NCI-H1417 treated with DMSO at 0.1 percent for 48 hours (cell line): ENCODE measurements around the gene CFHR1.
"Not testable (repeated sequence)": the region's sequence is repeated elsewhere in the genome, so short reads cannot be mapped to it uniquely, and the experiment has no call there.

Experiments
- DNase-seq: peaks from one replicate; lab custom pipeline; 2025; lab: John Stamatoyannopoulos, UW

Gene CFHR1

GRCh38 chr1:196819531-196819930 lies at the start of gene CFHR1:
Gene CFHR1, plus strand, starts transcription at chr1:196819731. Its CDS starts 114 bp downstream, at chr1:196819845.
- DNase-seq, result not testable (repeated sequence)

DNA sequence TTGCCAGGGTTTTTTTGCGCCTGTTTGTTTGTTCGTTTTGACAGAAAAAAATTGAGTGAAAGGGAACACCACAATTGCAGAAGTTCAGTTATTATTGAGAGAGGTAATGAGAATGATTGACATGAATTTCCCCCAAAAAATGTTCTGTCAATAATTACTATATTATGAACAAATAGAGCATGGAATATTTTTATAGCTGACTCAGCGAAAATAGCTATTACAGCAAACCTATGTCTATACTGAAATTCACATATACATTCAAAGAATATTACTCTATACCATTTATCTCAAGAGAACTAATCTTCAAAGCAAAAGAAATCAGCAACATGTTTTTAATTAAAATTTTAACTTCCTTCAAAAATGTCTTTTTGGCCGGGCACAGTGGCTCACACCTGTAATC lies 49.7 kb upstream of the CFHR1 start:
- DNase-seq, result not testable (repeated sequence)

- no peak for DNase-seq
These were observed 45.8 kb upstream of the CFHR1 start for GRCh38 chr1:196773713-196774112.

DNA sequence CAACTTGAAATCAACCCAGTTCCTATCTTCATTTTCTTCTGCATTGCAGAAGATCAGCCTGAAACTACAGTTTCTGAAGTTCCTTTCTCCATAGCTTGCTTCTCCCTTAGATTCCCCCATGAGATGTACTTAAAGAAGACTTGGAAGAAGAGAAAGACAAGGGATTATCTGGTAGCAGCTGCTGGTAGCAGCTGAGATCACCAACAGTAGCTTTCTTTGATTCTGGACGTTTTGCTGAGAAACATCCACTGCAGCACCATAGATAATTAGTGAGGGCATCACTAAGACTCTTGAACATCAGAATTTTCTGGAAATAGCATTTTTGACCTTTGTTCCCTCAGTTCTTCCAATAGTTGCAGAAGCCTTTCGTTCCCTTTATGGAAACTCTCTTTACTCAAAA lies 45.4 kb upstream of the CFHR1 start:
- no peak for DNase-seq

DNA sequence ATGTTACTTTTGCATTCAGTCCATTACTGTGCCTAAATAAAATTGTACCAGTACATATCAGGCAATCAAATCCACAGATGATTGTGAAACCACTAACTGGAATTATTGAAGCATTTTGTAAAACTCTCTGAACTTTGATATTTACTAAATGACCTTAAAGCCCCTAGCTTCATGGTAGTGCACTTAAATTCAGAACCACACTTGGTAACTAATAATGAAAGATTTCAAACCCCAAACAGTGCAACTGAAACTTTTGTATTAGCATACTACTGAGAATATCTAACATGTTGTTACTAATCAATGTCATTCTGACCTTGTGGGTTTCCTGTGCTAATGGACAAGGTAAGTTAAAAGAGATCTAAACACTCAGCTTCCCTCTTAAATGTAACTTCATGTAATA lies 44.9 kb upstream of the CFHR1 start, which contains the start of gene CFHR3:
TSS of gene CFHR3 (plus strand) at position 238 of the 400 bp plus-strand sequence. CDS start at position 285, 47 bp downstream.
- no peak for DNase-seq

DNA sequence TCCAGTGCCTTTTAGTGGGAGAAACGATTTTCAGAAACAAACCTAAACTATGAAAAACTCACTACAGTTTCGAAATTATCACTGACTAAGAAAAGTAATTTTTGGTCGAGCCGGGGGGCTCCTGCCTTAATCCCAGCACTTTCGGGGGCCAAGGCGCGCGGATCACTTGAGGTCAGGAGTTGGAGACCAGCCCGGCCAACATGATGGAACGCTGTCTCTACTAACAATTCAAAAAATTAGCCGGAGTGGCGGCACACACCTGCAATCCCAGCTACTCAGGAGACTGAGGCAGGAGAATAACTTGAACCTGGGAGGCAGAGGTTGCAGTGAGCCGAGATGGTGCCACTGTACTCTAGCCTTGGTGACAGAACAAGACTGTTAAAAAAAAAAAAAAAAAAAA lies 41.9 kb upstream of the CFHR1 start:
- DNase-seq, result no peak

DNA sequence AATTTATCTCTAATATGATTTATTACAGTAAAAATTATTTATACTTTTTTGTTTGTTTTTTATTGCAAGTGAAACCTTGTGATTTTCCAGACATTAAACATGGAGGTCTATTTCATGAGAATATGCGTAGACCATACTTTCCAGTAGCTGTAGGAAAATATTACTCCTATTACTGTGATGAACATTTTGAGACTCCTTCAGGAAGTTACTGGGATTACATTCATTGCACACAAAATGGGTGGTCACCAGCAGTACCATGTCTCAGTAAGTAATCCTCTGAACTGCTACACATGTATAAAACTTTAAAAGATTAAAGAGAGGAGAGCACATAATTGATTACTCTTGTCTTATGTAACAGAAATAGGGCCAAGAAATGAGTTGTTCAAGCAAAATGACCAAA lies 40.4 kb upstream of the CFHR1 start:
- DNase-seq, result no peak

DNA sequence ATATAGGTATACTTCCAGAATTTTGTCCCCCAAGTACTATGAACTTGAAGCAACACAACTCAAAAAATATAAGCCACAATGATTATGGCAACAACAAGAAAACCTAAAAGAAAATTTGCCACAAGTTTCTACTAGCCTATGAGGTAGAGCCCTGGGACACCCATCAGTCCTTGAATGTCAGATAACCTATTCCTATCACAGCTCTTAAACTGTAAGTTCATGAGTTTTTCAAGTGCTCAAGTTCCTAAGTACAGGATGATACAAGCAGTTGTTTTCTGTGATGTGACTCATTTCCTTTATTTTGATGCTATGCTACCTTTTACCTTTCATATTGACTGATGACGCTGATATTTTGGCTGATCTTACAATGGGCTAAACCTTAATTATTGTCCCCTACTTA lies 28.3 kb upstream of the CFHR1 start:
- DNase-seq, result not testable (repeated sequence)

- DNase-seq, result peak; percentile 85
These were observed 25.4 kb upstream of the CFHR1 start for GRCh38 chr1:196794103-196794502.

DNA sequence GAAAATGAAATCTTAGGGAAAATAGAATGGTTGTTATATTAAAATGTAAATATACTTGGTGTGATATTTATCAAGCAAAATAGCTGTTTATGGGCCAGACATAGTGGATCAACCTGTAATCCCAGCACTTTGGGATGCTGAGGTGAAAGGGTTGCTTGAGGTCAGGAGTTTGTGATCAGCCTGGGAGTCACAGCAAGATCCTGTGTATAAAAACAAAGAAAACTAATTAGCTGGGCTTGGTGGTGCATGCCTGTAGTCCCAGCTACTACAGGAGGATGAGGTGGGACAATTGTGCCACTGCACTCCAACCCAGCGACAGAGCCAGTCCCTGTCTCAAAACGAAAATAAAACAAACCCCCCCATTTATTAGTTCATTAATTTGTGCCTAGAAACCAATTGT lies 21.6 kb upstream of the CFHR1 start:
- no peak for DNase-seq

DNA sequence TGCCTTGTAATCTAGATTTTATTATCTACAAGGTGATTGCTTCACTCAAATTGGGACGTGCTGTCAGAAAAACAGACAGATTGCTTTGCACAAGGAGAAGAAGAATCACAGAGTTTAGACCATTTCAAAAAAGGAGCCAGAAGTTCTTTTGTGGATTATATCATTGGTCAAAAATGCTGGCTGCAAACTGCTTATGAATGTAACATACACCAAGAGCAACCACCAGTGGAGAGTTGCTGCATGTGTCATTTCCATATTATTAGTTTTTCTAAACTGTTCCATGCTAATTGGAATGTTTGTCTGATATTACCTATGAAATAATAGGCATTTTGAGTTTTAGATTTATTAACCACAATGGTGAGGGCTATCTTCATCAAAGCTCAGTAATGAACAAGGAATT lies 17.6 kb upstream of the CFHR1 start:
- DNase-seq, result not testable (repeated sequence)

DNA sequence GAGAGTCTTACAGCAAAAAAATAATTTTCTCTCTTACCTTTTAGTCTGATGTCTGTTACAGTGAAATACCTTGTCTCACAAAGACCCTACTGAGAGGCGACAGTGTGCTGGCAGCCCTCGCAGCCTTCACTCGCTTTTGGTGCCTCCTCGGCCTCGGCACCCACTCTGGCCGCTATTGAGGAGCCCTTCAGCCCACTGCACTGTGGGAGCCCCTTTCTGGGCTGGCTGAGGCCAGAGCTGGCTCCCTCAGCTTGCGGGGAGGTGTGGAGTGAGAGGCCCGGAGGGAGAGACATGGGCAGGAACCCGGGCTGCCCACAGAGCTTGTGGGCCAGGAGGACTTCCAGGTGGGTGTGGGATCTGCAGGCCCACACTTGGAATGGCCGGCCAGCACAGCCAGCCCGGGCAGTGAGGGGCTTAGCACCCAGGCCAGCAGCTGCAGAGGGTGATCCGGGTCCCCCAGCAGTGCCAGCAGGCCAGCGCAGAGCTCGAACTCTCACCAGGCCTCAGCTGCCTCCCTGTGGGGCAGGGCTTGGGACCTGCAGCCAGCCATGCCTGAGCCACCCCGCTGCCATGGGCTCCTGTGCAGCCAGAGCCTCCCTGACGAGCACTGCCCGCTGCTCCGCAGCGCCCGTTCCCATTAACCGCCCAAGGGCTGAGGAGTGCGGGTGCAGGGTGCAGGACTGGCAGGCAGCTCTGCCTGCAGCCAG lies 10.8 kb upstream of the CFHR1 start:
- no peak for DNase-seq

DNA sequence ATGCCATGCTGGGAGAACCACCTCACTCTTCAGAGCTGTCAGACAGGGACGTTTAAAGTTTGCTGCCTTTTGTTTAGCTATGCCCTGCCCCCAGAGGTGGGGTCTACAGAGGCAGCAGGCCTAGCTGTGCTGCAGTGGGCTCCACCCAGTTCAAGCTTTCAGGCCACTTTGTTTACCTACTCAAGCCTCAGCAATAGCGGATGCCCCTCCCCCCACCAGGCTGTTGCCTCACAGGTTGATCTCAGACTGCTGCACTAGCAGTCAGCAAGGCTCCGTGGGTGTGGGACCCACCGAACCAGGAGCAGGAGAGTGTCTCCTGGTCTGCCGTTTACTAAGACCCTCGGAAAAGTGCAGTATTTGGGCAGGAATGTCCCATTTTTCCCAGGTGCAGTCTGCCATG lies 2.1 kb upstream of the CFHR1 start:
- not testable (repeated sequence) for DNase-seq

DNA sequence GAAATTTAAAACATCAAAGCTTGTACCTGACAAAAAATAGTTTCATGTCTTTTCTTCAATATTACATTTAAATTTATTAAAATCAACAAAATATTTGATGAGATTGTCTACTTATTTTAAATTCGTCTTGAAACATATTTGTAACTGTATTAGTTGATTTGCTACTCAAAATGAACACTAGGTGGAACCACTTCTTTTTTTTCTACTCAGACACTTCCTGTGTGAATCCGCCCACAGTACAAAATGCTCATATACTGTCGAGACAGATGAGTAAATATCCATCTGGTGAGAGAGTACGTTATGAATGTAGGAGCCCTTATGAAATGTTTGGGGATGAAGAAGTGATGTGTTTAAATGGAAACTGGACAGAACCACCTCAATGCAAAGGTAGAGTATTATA lies 8.3 kb downstream of the CFHR1 start:
- not testable (repeated sequence) for DNase-seq

DNA sequence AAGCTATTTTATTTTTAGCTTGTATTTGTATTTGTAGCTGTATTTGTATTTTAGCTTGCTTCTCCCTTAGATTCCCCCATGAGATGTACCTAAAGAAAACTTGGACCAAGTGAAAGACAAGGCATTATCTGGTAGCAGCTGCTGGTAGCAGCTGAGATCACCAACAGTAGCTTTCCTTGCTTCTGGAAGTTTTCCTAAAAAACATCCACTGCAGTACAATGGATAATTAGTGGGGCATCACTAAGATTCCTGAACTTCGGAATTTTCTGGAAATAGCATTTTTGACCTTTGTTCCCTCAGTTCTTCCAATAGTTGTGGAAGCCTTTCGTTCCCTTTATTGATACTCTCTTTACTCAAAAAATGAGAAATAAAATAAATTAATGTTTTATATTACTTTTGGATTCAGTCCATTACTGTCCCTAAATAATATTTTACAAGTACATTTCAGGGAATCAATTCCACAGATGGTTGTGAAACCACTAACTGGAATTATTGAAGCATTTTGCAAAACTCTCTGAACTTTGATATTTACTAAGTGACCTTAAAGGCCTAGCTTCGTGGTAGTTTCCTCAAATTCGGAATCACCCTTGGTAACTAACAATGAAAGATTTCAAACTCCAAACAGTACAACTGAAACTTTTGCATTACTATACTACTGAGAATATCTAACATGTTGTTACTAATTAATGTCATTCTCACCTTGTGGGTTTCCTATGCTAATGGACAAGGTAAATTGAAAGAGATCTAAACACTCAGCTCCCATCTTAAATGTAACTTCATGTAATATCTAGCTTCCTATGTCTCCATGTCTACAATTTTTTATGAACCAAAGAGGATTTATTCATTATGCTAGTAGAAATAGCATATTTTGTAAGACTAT lies 30.3 kb downstream of the CFHR1 start:
- DNase-seq, result not testable (repeated sequence)

GRCh38 chr1:196856053-196856452 lies 36.5 kb downstream of the CFHR1 start:
- DNase-seq, result no peak

GRCh38 chr1:196857188-196857587 lies 37.7 kb downstream of the CFHR1 start:
- DNase-seq, result no peak

DNA sequence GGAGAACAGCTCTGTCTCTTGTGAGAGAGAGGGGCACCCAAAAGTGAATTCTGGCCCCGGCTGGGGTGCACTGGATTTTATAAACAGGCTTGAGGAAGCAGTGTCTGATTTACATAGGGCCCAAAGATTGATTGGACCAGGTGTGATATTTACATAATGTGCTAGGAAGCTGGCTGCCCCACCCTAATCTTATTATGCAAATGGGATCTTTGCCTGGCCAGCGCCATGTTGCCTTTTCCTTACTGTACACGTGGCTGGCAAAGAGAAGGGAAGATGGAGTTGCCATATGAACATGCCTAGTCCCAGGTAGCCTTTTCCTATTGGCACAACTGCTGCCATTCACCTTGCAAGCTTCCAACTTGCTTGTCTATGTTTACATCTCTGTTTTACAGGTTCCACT lies 39.3 kb downstream of the CFHR1 start:
- no peak for DNase-seq

DNA sequence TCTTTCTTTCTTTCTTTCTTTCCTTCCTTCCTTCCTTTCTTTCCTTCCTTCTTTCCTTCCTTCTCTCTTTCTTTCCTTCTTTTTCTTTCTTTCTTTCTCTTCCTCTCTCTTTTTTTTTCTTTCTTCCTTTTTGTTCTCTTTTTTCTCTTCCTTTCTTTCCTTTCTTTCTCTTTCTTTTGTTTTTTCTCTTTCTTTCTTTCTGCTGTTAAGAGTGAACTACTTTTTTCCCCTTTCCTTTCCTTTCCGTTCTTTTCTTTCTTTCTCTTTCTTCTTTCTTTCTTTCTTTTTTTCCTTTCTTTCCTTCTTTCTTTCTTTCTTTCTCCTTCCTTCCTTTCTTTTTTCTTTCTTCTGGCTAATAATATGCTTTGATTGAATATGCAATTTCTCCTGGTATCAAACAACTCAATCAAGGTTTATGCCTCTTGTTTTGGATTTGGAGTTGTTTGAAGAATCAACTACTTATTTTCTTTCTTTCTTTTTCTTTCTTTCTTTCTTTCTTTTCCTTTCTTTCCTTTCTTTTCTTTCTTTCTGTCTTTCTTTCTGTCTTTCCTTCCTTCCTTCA lies 40.9 kb downstream of the CFHR1 start:
- DNase-seq, result no peak

- DNase-seq, result no peak
These were observed 41.9 kb downstream of the CFHR1 start for GRCh38 chr1:196861429-196861828.

GRCh38 chr1:196866974-196867373 lies 47.4 kb downstream of the CFHR1 start:
- DNase-seq, result no peak

GRCh38 chr1:196873385-196873784 lies 53.9 kb downstream of the CFHR1 start:
- DNase-seq, result no peak

- no peak for DNase-seq
These were observed 56.4 kb downstream of the CFHR1 start for GRCh38 chr1:196875935-196876334.
